Natural killer cell (primary cell): ENCODE data around the gene CEACAM7. TPM values are rescaled to one million over a fixed set of nuclear protein-coding genes. Genes with fewer than 3 reads are reported as not detected.
A peak's percentile ranks its signal among the peaks of the same experiment; 100 is the strongest.

Experiments used
- ATAC-seq, 3 donors: fragments of 150-1000 bp in 2 of 3; fragments of 200-7000 bp in 1 of 3; cut with Tn5 transposase; 1 replicate in 1 of 3; 2 replicates in 2 of 3; pipeline ENCODE4 v1.10.0; 2021; ENCODE audit warnings: mild to moderate bottlenecking in 2 of 3, moderate library complexity in 2 of 3
- DNase-seq, 2 donors: peaks; one replicate each; pipeline versions ENCODE4 v3.0.0 to v3.0.0-alpha.2; 2013 to 2021; ENCODE audit warnings: mixed read lengths in 1 of 2
- H3K27ac ChIP-seq: one replicate; pipeline ENCODE4 v1.5.1; 2013; ENCODE audit warnings: mild to moderate bottlenecking, low read length
- H3K27me3 ChIP-seq: one replicate; pipeline ENCODE4 v1.6.1; 2013; ENCODE audit warnings: low read length; ENCODE audit not compliant: control insufficient read depth, insufficient read depth
- H3K36me3 ChIP-seq: one replicate; pipeline ENCODE4 v1.6.1; 2013; ENCODE audit warnings: low read length; ENCODE audit not compliant: control insufficient read depth, insufficient read depth
- H3K4me1 ChIP-seq: one replicate; pipeline ENCODE4 v1.6.1; 2013; ENCODE audit warnings: low read length; ENCODE audit not compliant: control insufficient read depth, insufficient read depth
- H3K4me3 ChIP-seq: one replicate; pipeline ENCODE4 v1.5.1; 2013; ENCODE audit warnings: low read length
- H3K9me3 ChIP-seq: one replicate; pipeline ENCODE4 v1.6.1; 2013; ENCODE audit warnings: low read length; ENCODE audit not compliant: control insufficient read depth, insufficient read depth
- H3K27ac Mint-ChIP-seq, 2 donors: one replicate each; pipeline ENCODE4 v1.8.0; 2022; ENCODE audit warnings: mild to moderate bottlenecking in 2 of 2, mixed read lengths in 2 of 2, moderate library complexity in 1 of 2
- H3K27me3 Mint-ChIP-seq, 2 donors: one replicate each; pipeline ENCODE4 v1.8.0; 2022; ENCODE audit warnings: low read depth in 2 of 2, mixed read lengths in 2 of 2
- H3K36me3 Mint-ChIP-seq: one replicate; pipeline ENCODE4 v1.8.0; 2022; ENCODE audit warnings: mixed read lengths
- H3K4me1 Mint-ChIP-seq, 2 donors: one replicate each; pipeline ENCODE4 v1.8.0; 2022; ENCODE audit warnings: mixed read lengths in 2 of 2
- H3K4me3 Mint-ChIP-seq: one replicate; pipeline ENCODE4 v1.8.0; 2022; ENCODE audit warnings: mild to moderate bottlenecking, moderate library complexity, mixed read lengths
- H3K9me3 Mint-ChIP-seq, 2 donors: one replicate each; pipeline ENCODE4 v1.8.0; 2022; ENCODE audit warnings: mixed read lengths in 2 of 2
- WGBS: methylation state at CpG from one replicate; pipeline ENCODE4 v1.1.7; 2013; ENCODE audit warnings: missing lambda C conversion rate; ENCODE audit not compliant: insufficient coverage; 5-methylcytosine and 5-hydroxymethylcytosine counted together
- intact Hi-C: fragments of 100-400 bp; cut with micrococcal nuclease; formaldehyde crosslinking; loops from one replicate; pipeline ENCODE4 v1.14.2; 2022
- total RNA-seq, 4 donors: library from RNA; stranded (reverse); fragments of 120-200 nt in 1 of 4; gene quantifications; one replicate each; pipeline versions ENCODE4 v1.2.3 to v1.2.4, GENCODE V29; 2013 to 2022
- TF ChIP-seq, protein P1 (sequence below): fragments of 200-600 bp; IDR thresholded peaks from one replicate; pipeline ENCODE4 v1.8.0; 2022; ENCODE audit warnings: antibody characterized with exemption

Gene CEACAM7
- total RNA-seq, 3 donors from 2014 or later (not counting 1 experiment from before 2014, with no cell fraction given), result not detected

DNA sequence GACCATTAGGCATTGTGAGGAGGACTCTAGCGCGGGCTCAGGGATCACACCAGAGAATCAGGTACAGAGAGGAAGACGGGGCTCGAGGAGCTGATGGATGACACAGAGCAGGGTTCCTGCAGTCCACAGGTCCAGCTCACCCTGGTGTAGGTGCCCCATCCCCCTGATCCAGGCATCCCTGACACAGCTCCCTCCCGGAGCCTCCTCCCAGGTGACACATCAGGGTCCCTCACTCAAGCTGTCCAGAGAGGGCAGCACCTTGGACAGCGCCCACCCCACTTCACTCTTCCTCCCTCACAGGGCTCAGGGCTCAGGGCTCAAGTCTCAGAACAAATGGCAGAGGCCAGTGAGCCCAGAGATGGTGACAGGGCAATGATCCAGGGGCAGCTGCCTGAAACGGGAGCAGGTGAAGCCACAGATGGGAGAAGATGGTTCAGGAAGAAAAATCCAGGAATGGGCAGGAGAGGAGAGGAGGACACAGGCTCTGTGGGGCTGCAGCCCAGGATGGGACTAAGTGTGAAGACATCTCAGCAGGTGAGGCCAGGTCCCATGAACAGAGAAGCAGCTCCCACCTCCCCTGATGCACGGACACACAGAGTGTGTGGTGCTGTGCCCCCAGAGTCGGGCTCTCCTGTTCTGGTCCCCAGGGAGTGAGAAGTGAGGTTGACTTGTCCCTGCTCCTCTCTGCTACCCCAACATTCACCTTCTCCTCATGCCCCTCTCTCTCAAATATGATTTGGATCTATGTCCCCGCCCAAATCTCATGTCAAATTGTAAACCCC lies 17.5 kb upstream of the CEACAM7 start:
- DNase-seq, result peak in 1 of 2 donors; percentile 55
- H3K4me3 ChIP-seq, result no peak overlapping the region
- H3K27me3 ChIP-seq, result peaks cover 4% of the 10 kb centered on the region
- no peaks in the 10 kb centered on the region for H3K36me3 ChIP-seq
- no peak overlapping the region for H3K27ac Mint-ChIP-seq
- peaks cover 2% of the 10 kb centered on the region for H3K4me1 ChIP-seq
- H3K4me3 Mint-ChIP-seq, result no peak overlapping the region
- 48% methylated on average over 8 of the region's 10 CpGs for WGBS
- no peaks in the 10 kb centered on the region for H3K36me3 Mint-ChIP-seq
- peaks cover 0 to 7% of the 10 kb centered on the region in 2 donors for H3K4me1 Mint-ChIP-seq
- intact Hi-C loops, result no loop called here
- no peak overlapping the region for H3K27ac ChIP-seq
- TF ChIP-seq, protein P1, sequence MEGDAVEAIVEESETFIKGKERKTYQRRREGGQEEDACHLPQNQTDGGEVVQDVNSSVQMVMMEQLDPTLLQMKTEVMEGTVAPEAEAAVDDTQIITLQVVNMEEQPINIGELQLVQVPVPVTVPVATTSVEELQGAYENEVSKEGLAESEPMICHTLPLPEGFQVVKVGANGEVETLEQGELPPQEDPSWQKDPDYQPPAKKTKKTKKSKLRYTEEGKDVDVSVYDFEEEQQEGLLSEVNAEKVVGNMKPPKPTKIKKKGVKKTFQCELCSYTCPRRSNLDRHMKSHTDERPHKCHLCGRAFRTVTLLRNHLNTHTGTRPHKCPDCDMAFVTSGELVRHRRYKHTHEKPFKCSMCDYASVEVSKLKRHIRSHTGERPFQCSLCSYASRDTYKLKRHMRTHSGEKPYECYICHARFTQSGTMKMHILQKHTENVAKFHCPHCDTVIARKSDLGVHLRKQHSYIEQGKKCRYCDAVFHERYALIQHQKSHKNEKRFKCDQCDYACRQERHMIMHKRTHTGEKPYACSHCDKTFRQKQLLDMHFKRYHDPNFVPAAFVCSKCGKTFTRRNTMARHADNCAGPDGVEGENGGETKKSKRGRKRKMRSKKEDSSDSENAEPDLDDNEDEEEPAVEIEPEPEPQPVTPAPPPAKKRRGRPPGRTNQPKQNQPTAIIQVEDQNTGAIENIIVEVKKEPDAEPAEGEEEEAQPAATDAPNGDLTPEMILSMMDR, result no peak
- peaks cover 0 to 17% of the 10 kb centered on the region in 2 donors for H3K27me3 Mint-ChIP-seq
- ATAC-seq, result no peak
- no peaks in the 10 kb centered on the region for H3K9me3 ChIP-seq
- H3K9me3 Mint-ChIP-seq, result no peaks in the 10 kb centered on the region

DNA sequence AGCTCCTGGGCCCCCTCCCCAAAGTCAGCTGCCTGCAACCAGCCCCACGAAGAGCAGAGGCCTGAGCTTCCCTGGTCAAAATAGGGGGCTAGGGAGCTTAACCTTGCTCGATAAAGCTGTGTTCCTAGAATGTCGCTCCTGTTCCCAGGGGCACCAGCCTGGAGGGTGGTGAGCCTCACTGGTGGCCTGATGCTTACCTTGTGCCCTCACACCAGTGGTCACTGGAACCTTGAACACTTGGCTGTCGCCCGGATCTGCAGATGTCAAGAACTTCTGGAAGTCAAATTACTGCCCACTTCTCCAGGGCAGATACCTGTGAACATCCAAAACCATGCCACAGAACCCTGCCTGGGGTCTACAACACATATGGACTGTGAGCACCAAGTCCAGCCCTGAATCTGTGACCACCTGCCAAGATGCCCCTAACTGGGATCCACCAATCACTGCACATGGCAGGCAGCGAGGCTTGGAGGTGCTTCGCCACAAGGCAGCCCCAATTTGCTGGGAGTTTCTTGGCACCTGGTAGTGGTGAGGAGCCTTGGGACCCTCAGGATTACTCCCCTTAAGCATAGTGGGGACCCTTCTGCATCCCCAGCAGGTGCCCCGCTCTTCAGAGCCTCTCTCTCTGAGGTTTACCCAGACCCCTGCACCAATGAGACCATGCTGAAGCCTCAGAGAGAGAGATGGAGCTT lies 15.7 kb upstream of the CEACAM7 start:
- Histone ChIP-seq H3K27me3 (peaks cover 4% of the 10 kb centered on the region), H3K4me3 (no peak overlapping the region), H3K36me3 (no peaks in the 10 kb centered on the region), H3K27ac (no peak overlapping the region), H3K9me3 (no peaks in the 10 kb centered on the region), H3K4me1 (peaks cover 2% of the 10 kb centered on the region)
- Mint-ChIP-seq H3K4me1 (peaks cover 0 to 7% of the 10 kb centered on the region in 2 donors), H3K27ac (no peak overlapping the region), H3K27me3 (peaks cover 10 to 21% of the 10 kb centered on the region in 2 donors), H3K4me3 (no peak overlapping the region), H3K36me3 (no peaks in the 10 kb centered on the region), H3K9me3 (no peaks in the 10 kb centered on the region)
- intact Hi-C loops, result no loop called here
- no peak for DNase-seq
- TF ChIP-seq, protein P1, result no peak
- WGBS, result 78% methylated on average over 8 of the region's 8 CpGs
- ATAC-seq, result no peak

DNA sequence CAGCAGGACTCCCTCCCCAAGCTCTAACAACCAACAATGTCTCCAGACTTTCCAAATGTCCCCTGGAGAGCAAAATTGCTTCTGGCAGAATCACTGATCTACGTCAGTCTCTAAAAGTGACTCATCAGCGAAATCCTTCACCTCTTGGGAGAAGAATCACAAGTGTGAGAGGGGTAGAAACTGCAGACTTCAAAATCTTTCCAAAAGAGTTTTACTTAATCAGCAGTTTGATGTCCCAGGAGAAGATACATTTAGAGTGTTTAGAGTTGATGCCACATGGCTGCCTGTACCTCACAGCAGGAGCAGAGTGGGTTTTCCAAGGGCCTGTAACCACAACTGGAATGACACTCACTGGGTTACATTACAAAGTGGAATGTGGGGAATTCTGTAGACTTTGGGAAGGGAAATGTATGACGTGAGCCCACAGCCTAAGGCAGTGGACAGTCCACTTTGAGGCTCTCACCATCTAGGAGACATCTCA lies 14.1 kb upstream of the CEACAM7 start:
- 75% methylated on average over 2 of the region's 3 CpGs for WGBS
- Mint-ChIP-seq H3K9me3 (no peaks in the 10 kb centered on the region), H3K4me1 (peaks cover 0 to 6% of the 10 kb centered on the region in 2 donors), H3K27me3 (peaks cover 12 to 23% of the 10 kb centered on the region in 2 donors), H3K4me3 (no peak overlapping the region), H3K36me3 (no peaks in the 10 kb centered on the region), H3K27ac (no peak overlapping the region)
- TF ChIP-seq, protein P1, result no peak
- Histone ChIP-seq H3K36me3 (no peaks in the 10 kb centered on the region), H3K4me1 (peaks cover 2% of the 10 kb centered on the region), H3K4me3 (no peak overlapping the region), H3K27ac (no peak overlapping the region), H3K9me3 (no peaks in the 10 kb centered on the region), H3K27me3 (peaks cover 4% of the 10 kb centered on the region)
- intact Hi-C loops, result no loop called here
- ATAC-seq, result no peak
- no peak for DNase-seq
